ENCODE data around the gene PRDM16.

PRDM16 gene

DNA sequence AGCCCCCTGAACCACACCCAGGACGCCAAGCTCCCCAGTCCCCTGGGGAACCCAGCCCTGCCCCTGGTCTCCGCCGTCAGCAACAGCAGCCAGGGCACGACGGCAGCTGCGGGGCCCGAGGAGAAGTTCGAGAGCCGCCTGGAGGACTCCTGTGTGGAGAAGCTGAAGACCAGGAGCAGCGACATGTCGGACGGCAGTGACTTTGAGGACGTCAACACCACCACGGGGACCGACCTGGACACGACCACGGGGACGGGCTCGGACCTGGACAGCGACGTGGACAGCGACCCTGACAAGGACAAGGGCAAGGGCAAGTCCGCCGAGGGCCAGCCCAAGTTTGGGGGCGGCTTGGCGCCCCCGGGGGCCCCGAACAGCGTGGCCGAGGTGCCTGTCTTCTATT, 342.8 kb downstream of the PRDM16 start:
- no peak for TF ChIP-seq CTCF (IDR thresholded peaks at IDR 0.05; ENCODE audit: borderline replicate concordance, insufficient read depth, low read depth, low read length)
- H3K4me3 ChIP-seq (ENCODE audit: low read depth, low read length) = no peak overlapping the region

DNA sequence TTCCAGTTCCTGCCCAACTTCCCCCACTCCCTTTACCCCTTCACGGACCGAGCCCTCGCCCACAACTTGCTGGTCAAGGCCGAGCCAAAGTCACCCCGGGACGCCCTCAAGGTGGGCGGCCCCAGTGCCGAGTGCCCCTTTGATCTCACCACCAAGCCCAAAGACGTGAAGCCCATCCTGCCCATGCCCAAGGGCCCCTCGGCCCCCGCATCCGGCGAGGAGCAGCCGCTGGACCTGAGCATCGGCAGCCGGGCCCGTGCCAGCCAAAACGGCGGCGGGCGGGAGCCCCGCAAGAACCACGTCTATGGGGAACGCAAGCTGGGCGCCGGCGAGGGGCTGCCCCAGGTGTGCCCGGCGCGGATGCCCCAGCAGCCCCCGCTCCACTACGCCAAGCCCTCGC, 343.4 kb downstream of the PRDM16 start:
- H3K4me3 ChIP-seq (ENCODE audit: low read depth, low read length) = no peak overlapping the region
- no peak for TF ChIP-seq CTCF (IDR thresholded peaks at IDR 0.05; ENCODE audit: borderline replicate concordance, insufficient read depth, low read depth, low read length)

- no peak for TF ChIP-seq CTCF (IDR thresholded peaks at IDR 0.05; ENCODE audit: borderline replicate concordance, insufficient read depth, low read depth, low read length)
- H3K4me3 ChIP-seq (ENCODE audit: low read depth, low read length) = no peak overlapping the region
Observed at GRCh38 chr1:3413975-3414710, 345.1 kb downstream of the PRDM16 start.

GRCh38 chr1:3415260-3416090, 346.5 kb downstream of the PRDM16 start:
- TF ChIP-seq CTCF (IDR thresholded peaks at IDR 0.05; ENCODE audit: borderline replicate concordance, insufficient read depth, low read depth, low read length) = no peak
- no peak overlapping the region for H3K4me3 ChIP-seq (ENCODE audit: low read depth, low read length)

DNA sequence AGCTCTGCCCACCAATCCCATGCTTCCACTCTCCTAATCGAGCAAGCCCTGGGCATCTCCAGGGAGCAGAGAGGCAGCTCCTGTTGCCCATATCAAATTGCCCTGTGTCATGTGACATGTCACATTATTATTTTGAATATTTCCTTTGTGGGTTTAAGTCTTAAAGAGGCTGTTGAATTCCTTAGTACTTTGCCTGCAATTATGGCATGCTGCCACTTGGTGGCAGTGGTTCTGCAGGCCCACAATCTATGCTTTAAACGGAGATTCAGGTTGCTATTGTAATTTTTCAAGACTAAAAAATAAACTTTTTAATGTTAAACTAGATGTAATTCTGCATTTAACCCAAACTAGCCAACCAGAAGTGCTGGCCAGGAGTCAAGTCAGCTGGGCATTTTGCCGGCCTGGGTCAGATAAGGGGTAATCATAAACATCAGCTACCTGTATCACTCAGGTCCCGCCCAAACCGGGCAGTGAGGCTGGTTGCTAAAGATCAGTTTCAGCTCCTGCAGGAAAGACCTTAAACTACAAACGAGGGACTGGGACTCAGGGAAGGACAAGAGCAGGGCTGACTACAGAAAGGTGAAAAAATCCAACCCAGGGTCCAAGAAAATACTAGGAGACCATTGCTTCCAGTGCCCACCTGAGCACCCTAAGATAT, 348.2 kb downstream of the PRDM16 start:
- H3K4me3 ChIP-seq (ENCODE audit: low read depth, low read length) = no peak overlapping the region
- TF ChIP-seq CTCF (IDR thresholded peaks at IDR 0.05; ENCODE audit: borderline replicate concordance, insufficient read depth, low read depth, low read length) = peak; percentile 31; the same call in 1 of the 2 replicates

GRCh38 chr1:3417934-3418333, 348.9 kb downstream of the PRDM16 start:
- TF ChIP-seq CTCF (IDR thresholded peaks at IDR 0.05; ENCODE audit: borderline replicate concordance, insufficient read depth, low read depth, low read length) = no peak
- no peak overlapping the region for H3K4me3 ChIP-seq (ENCODE audit: low read depth, low read length)

All from GM12875 (cell line).